PFSK-1 (cell line): ENCODE measurements around the gene PCDH15.

Experiments used
- TAF1 ChIP-seq: IDR thresholded peaks from 2 replicates; pipeline ENCODE4 v1.6.1; 2012; ENCODE audit warnings: low read length, control low read depth, borderline replicate concordance; ENCODE audit not compliant: insufficient read depth
- TF ChIP-seq, protein P1 (sequence below), 2 experiments: IDR thresholded peaks; 2 replicates each; pipeline versions ENCODE4 v1.6.1 to v1.8.0; 2011 to 2012; ENCODE audit warnings: low read depth in 2 of 2, low read length in 2 of 2, control low read depth in 1 of 2, inconsistent platforms in 1 of 2, mild to moderate bottlenecking in 1 of 2, moderate library complexity in 1 of 2; ENCODE audit not compliant: insufficient read depth in 1 of 2

- TF ChIP-seq TAF1: no peak
- TF ChIP-seq, protein P1, sequence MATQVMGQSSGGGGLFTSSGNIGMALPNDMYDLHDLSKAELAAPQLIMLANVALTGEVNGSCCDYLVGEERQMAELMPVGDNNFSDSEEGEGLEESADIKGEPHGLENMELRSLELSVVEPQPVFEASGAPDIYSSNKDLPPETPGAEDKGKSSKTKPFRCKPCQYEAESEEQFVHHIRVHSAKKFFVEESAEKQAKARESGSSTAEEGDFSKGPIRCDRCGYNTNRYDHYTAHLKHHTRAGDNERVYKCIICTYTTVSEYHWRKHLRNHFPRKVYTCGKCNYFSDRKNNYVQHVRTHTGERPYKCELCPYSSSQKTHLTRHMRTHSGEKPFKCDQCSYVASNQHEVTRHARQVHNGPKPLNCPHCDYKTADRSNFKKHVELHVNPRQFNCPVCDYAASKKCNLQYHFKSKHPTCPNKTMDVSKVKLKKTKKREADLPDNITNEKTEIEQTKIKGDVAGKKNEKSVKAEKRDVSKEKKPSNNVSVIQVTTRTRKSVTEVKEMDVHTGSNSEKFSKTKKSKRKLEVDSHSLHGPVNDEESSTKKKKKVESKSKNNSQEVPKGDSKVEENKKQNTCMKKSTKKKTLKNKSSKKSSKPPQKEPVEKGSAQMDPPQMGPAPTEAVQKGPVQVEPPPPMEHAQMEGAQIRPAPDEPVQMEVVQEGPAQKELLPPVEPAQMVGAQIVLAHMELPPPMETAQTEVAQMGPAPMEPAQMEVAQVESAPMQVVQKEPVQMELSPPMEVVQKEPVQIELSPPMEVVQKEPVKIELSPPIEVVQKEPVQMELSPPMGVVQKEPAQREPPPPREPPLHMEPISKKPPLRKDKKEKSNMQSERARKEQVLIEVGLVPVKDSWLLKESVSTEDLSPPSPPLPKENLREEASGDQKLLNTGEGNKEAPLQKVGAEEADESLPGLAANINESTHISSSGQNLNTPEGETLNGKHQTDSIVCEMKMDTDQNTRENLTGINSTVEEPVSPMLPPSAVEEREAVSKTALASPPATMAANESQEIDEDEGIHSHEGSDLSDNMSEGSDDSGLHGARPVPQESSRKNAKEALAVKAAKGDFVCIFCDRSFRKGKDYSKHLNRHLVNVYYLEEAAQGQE (IDR thresholded peaks at IDR 0.05; ENCODE audit: insufficient read depth in 1 of 2, low read depth in 2 of 2, low read length in 2 of 2): no peak
Observed at GRCh38 chr10:53841483-53842145, 959.4 kb downstream of the PCDH15 start.
